GM19467 (cell line): ENCODE data around the gene EEF1A2.
"Not testable (repeated sequence)": the region's sequence is repeated elsewhere in the genome, so short reads cannot be mapped to it uniquely, and the experiment has no call there.

Experiments used
- ATAC-seq: cut with Tn5 transposase; IDR thresholded peaks from one replicate; pipeline ENCODE4 v1.9.1; 2021; ENCODE audit warnings: mild to moderate bottlenecking, moderate library complexity; ENCODE audit not compliant: unreplicated experiment

The EEF1A2 gene

GRCh38 chr20:63521602-63522001 lies 22.7 kb upstream of the EEF1A2 start:
- ATAC-seq = no peak

GRCh38 chr20:63520934-63521601 lies 22.2 kb upstream of the EEF1A2 start:
- ATAC-seq = peak; percentile 34

- peak; percentile 55 for ATAC-seq
Measured at GRCh38 chr20:63520504-63520933, 21.6 kb upstream of the EEF1A2 start, which contains the start of gene PPDPF. PPDPF (plus strand) TSS chr20:63520765; CDS start chr20:63521309, 544 bp downstream.

- ATAC-seq = peak; percentile 34
Measured at GRCh38 chr20:63519668-63520503, 21.0 kb upstream of the EEF1A2 start.

- no peak for ATAC-seq
Measured at GRCh38 chr20:63518946-63519667, 20.2 kb upstream of the EEF1A2 start.

- no peak for ATAC-seq
Measured at GRCh38 chr20:63518351-63518861, 19.5 kb upstream of the EEF1A2 start.

- ATAC-seq = no peak
Measured at GRCh38 chr20:63517376-63518309, 18.8 kb upstream of the EEF1A2 start.

- not testable (repeated sequence) for ATAC-seq
Measured at GRCh38 chr20:63514520-63514919, 15.6 kb upstream of the EEF1A2 start.

- no peak for ATAC-seq
Measured at GRCh38 chr20:63513207-63513606, 14.3 kb upstream of the EEF1A2 start.

- no peak for ATAC-seq
Measured at GRCh38 chr20:63509088-63509564, 10.2 kb upstream of the EEF1A2 start.

- no peak for ATAC-seq
Measured at GRCh38 chr20:63508072-63508768, 9.3 kb upstream of the EEF1A2 start.

- no peak for ATAC-seq
Measured at GRCh38 chr20:63507083-63507743, 8.3 kb upstream of the EEF1A2 start.

- ATAC-seq = no peak
Measured at GRCh38 chr20:63505723-63506122, 6.8 kb upstream of the EEF1A2 start.

GRCh38 chr20:63505281-63505680 lies 6.4 kb upstream of the EEF1A2 start:
- ATAC-seq = no peak

GRCh38 chr20:63504642-63505041 lies 5.8 kb upstream of the EEF1A2 start:
- no peak for ATAC-seq

- ATAC-seq = no peak
Measured at GRCh38 chr20:63503524-63503923, 4.6 kb upstream of the EEF1A2 start.

- ATAC-seq = no peak
Measured at GRCh38 chr20:63502671-63503172, 3.8 kb upstream of the EEF1A2 start.

- no peak for ATAC-seq
Measured at GRCh38 chr20:63501818-63502670, 3.2 kb upstream of the EEF1A2 start.
